Measurements from ENCODE around the gene ARL6IP4.

GRCh38 chr12:122998316-122998715, 17.8 kb downstream of the ARL6IP4 start:
- TF ChIP-seq, protein P1, sequence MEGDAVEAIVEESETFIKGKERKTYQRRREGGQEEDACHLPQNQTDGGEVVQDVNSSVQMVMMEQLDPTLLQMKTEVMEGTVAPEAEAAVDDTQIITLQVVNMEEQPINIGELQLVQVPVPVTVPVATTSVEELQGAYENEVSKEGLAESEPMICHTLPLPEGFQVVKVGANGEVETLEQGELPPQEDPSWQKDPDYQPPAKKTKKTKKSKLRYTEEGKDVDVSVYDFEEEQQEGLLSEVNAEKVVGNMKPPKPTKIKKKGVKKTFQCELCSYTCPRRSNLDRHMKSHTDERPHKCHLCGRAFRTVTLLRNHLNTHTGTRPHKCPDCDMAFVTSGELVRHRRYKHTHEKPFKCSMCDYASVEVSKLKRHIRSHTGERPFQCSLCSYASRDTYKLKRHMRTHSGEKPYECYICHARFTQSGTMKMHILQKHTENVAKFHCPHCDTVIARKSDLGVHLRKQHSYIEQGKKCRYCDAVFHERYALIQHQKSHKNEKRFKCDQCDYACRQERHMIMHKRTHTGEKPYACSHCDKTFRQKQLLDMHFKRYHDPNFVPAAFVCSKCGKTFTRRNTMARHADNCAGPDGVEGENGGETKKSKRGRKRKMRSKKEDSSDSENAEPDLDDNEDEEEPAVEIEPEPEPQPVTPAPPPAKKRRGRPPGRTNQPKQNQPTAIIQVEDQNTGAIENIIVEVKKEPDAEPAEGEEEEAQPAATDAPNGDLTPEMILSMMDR (conservative IDR thresholded peaks at IDR 0.05 in 1 of 2, IDR thresholded peaks at IDR 0.05 in 1 of 2; ENCODE audit: low read depth in 1 of 2, low read length in 2 of 2), result no peak
- no peak for TF ChIP-seq EZH2 (IDR thresholded peaks at IDR 0.05; ENCODE audit: low read length, missing control alignments)

Measured in fibroblast of lung (primary cell).